Measurements from ENCODE around the gene GLCCI1.
"Not testable (repeated sequence)": the region's sequence is repeated elsewhere in the genome, so short reads cannot be mapped to it uniquely, and the experiment has no call there.

GLCCI1 gene

GRCh38 chr7:8094164-8095140 lies 125.9 kb downstream of the GLCCI1 start:
- no peak for DNase-seq (ENCODE audit: low spot score)

DNA sequence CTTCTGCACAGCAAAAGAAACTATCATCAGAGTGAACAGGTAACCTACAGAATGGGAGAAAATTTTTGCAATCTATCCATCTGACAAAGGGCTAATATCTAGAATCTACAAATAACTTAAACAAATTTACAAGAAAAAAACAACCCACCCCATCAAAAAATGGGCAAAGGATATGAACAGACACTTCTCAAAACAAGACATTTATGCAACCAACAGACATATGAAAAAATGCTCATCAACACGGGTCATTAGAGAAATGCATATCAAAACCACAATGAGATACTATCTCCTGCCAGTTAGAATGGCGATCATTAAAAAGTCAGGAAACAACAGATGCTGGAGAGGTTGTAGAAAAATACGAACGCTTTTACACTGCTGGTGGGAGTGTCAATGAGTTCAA lies 132.7 kb downstream of the GLCCI1 start:
- DNase-seq (ENCODE audit: low spot score): not testable (repeated sequence)

DNA sequence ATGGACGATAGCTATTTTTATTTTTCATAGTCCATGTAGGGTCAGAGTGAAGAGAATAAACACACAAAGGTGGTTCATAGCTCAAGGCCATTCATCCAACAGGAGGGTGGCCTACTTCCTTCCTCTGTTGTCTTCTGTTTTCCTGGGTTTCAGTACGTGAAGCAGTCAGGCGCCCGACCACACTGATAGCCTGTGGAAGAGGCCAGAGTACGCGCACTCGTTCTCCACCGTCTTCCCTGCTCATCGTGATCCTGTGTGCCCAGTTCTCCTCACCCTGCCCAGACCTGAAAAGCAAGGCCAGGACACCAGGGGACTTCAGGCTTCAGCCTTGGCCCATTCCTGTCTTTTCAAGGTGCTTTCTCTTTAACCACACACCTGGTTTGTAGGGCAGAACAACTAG lies 134.7 kb downstream of the GLCCI1 start:
- no peak for DNase-seq (ENCODE audit: low spot score)

- DNase-seq (ENCODE audit: low spot score): no peak
Measured at GRCh38 chr7:8105449-8106095, 137.0 kb downstream of the GLCCI1 start.

GRCh38 chr7:8109196-8110022 lies 140.8 kb downstream of the GLCCI1 start:
- no peak for DNase-seq (ENCODE audit: low spot score)

GRCh38 chr7:8111282-8111960 lies 142.8 kb downstream of the GLCCI1 start:
- no peak for DNase-seq (ENCODE audit: low spot score)

DNA sequence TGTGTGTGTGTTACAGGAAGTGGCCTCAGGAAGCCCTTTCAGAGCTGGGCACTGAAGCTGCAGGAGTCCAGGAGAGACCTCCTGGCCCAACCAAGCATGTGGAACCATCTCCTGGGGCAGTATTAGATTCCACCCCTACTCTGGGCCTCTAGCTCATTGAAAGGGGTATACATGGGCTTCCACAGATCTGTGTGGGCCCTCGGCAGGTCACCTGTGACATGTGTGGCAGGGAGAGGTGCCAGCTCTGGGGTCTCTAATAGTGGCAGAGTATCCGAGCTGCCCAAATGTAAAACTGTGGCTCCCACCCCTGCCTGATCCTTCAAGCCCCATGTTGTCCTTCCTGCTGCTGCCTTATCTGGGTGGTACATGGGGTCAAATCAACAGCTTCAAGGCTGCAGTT lies 144.1 kb downstream of the GLCCI1 start:
- no peak for DNase-seq (ENCODE audit: low spot score)

GRCh38 chr7:8113184-8113583 lies 144.6 kb downstream of the GLCCI1 start:
- DNase-seq (ENCODE audit: low spot score): no peak

GRCh38 chr7:8114175-8114574 lies 145.6 kb downstream of the GLCCI1 start:
- DNase-seq (ENCODE audit: low spot score): no peak

- DNase-seq (ENCODE audit: low spot score): no peak
Measured at GRCh38 chr7:8115547-8116402, 147.2 kb downstream of the GLCCI1 start.

DNA sequence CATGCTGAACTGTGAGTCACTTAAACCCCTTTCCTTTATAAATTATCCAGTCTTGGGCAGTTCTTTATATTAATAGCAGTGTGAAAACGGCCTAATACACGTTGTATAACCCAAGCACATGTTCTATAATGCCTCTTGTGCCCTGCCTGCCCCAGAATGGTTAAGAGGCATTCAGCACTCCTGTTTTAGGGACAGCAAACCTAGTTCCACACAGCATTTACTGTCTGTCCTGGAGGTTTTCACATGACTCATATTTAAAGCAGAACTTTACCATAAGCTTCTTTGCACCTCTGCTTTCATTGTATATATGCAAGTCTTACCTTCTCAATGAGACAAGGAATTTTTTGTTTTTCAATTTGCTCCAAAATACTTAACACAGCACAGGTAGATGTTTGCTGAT lies 148.6 kb downstream of the GLCCI1 start:
- DNase-seq (ENCODE audit: low spot score): no peak

GRCh38 chr7:8119262-8119661 lies 150.7 kb downstream of the GLCCI1 start:
- DNase-seq (ENCODE audit: low spot score): no peak

DNA sequence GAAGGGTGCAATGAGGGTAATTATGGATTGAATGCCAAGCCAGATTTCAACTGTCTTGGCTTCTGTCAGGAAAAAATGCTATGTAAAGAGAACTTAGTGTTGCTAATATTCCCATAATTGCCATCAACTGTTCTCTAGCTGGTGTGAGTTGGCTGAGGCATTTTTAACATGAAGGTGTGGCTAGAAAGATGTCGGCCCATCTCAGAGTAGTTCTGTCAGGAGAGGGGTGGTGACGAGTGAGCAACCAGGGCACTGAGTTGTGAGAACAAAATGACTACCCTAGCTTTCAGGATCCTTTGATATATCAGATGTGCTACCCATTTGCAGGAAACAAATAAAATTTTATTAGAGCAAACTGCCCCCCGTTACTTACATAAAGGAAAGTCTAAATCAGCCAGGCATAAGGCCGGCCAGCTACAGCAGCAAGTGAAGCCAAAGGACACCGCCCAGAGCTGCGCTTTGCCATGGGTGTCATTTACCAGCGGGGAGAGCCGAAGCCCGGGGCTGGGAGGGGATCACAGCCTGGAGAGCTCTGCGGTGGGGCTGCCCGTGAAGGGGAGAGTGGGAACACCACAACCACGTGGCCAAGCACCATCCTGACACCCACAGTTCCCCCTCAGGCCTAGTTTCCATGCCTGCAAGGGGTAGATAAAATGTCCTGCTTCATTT lies 151.9 kb downstream of the GLCCI1 start:
- DNase-seq (ENCODE audit: low spot score): no peak

- no peak for DNase-seq (ENCODE audit: low spot score)
Measured at GRCh38 chr7:8121243-8121642, 152.6 kb downstream of the GLCCI1 start.

- no peak for DNase-seq (ENCODE audit: low spot score)
Measured at GRCh38 chr7:8125680-8126444, 157.3 kb downstream of the GLCCI1 start.

GRCh38 chr7:8126601-8127167 lies 158.1 kb downstream of the GLCCI1 start:
- DNase-seq (ENCODE audit: low spot score): no peak

DNA sequence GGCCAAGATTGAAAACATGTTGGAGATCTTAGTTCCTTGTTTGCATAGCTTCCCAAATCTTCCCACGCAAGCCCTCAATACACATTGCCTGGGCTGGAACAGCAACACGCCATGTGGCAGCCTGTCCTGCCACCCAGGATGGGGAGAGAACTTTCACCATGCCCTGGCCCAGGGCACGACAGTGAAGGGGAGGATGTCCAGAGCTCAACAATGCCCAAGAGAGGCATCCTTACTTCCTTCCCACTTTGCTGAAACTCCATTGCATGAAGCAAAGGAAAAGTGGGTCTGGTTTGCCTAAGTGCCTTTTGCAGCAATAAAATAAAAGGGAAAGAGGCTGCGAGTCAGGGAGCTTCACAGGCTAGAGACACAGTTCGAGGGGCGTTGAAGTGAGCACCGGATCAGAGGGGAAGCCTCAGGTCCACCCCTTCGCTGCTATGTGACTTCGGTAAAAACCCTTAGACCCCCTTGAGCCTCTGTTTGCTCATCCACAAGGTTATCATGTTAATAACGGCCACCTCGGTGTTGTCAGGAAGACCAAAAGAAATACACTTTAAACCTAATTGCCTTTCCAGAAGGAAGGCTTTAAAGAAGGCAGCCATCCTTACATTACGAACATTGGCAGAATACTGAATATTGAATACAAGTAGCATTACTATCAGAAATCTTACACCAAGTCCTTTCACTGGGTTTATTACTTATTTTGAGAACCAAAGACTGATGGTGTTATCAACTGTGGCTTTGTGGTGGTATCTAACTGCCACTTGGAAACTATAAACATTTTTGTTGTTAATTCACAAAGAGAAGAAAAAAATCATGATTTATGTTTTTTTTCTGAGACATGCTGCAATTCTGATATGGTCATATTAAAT lies 160.1 kb downstream of the GLCCI1 start:
- DNase-seq (ENCODE audit: low spot score): no peak

DNA sequence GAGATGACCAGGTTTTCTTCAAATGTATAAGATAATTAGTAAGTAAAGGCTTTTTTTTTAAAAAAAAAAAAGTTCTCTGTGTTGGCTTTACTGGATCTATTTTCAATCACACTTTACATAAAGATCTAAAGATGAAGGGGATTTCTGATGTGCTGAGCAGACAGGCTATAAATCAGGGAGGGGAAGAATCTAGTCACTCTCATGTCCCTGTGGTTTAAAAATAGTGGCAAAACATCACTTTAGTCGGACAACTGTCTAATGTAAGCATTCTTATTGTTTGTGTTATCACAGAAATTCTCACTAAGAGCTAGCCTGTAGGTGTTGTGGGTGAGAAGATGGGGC lies 160.7 kb downstream of the GLCCI1 start:
- DNase-seq (ENCODE audit: low spot score): no peak
